ENCODE data around the gene SGCD.
"Not testable (repeated sequence)": the region's sequence is repeated elsewhere in the genome, so short reads cannot be mapped to it uniquely, and the experiment has no call there.

The SGCD gene

DNA sequence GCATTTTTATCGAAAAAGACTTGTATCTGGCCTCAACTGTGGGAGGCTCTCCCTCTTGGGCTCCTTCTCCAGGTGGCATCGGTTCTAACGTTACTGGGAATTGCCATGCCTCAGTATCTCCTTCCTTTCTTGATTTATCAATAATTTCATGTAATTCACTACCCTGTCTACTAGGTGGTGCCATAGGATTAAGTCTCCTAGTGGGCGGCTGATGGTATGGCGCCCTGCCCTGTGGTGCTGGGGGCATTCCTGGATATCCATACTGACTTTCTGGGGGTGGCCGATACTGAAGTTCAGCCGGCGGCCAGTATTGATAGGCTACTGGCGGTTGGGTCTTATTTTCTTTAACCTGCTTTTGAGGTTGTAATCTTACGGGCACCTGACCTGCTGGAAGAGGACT, 337.9 kb downstream of the SGCD start:
- not testable (repeated sequence) for DNase-seq

DNA sequence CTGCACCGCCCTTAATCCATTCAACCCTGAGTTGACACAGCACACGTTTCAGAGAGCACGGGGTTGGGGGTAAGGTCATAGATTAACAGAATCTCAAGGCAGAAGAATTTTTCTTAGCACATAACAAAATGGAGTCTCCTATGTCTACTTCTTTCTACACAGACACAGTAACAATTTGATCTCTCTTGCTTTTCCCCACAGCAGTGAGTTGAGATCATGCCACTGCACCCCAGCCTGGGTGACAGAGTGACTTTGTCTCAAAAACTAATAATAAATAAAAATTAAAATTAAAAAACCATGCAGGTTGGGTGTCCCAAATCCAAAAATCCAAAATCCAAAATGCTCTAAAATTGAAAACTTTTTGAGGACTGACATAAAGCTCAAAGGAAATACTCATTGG, 339.7 kb downstream of the SGCD start:
- DNase-seq = not testable (repeated sequence)

- DNase-seq = no peak
Measured at GRCh38 chr5:156667616-156668015, 340.7 kb downstream of the SGCD start.

DNA sequence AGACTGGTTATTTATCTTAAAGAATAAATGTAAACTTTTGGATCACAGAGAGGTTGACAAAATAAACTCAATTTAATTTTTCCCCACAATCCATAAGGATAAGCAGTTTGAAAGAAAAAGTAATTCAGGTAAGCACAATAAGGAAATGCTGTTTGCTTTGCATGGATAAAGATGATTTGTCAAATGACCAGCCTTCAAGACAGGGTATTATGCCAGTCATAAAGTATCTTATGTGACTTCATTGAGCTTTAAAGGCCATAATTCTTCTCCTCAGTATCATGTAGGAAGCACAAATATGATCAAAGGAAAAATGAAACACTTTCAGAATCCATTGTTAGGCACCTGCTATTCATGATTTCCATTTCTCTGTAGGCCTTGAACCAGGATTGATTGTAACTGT, 342.5 kb downstream of the SGCD start:
- no peak for DNase-seq

GRCh38 chr5:156670615-156671014, 343.7 kb downstream of the SGCD start:
- DNase-seq = no peak

GRCh38 chr5:156675395-156675794, 348.4 kb downstream of the SGCD start:
- no peak for DNase-seq

GRCh38 chr5:156677963-156678362, 351.0 kb downstream of the SGCD start:
- no peak for DNase-seq

DNA sequence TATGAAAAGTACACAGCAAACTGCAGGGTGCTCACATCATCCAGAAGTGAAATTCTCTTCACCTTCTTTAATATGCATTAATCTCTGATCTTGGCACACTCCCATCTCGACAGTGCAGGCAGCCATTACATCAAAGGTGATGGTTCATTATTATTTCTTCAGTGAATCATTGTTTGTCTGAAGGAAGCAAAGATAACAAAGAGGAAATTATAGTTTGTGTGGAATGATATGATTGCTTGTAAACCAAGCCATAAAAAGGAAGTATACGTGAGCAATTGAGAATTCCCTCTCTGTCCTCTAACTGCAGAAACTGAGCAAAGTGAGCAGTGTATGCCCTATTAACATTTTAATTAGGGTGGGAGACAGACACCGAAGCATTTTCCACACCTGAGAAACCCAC, 351.5 kb downstream of the SGCD start:
- no peak for DNase-seq

DNA sequence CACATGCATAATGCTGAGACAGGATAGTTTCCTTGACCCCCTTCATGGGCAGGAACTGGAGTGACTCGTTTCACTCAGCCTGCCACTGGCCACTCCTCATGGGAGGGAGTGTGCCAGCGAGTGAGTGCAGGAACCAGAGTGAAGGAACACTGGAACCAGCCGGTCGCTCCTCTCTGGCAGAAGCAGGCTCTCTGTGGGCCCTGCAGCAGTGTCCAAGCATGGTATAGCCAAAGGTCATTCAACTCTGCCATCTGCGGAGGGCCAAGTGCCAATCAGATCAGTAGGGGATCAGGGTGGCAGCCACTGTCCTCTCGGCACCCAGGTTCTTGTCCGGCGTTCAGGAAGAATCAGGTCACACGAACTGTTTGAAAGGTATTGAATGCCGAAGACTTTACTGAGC, 353.9 kb downstream of the SGCD start:
- no peak for DNase-seq

DNA sequence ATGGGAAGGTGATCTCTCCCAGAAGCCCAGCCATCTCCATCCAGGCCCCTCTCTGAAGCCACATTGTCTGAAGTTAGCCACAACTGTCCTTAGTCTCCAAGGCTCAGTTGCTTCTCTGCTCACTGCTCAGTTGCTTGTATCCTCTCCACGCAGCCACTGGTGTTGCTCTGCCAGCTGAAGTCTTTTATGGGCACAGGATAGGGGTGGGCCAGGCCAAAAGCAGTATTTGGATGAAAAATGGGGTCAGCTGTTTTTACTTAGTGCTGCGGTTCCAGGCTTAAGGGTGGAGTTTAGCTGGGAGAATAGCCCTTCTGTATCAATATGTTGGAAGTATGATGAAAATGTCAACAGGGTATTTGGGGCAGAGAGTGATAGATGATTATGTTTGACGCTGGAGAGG, 354.3 kb downstream of the SGCD start:
- DNase-seq = peak; percentile 43

DNA sequence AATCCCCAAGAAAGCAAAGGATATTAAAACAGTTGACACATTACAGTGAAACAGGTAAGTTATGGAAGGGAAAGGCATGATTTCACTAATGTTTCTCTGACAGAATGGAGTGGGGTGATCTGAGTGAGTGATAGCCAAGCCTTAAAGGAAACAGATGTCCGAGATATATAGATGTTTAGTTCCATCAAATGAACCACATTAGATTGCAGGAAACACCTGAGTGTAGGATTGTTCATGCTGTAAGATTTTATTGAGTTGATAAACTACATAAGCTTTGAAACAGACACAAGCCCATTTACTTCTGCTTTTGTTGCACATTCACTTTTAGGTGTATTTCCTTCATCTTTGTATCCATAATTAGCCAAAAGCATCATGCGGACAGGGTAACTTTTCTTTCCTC, 356.0 kb downstream of the SGCD start:
- no peak for DNase-seq

GRCh38 chr5:156683509-156683908, 356.5 kb downstream of the SGCD start:
- DNase-seq = no peak

GRCh38 chr5:156684216-156684615, 357.3 kb downstream of the SGCD start:
- DNase-seq = no peak

- no peak for DNase-seq
Measured at GRCh38 chr5:156685481-156685880, 358.5 kb downstream of the SGCD start.

- DNase-seq = no peak
Measured at GRCh38 chr5:156686380-156686779, 359.4 kb downstream of the SGCD start.

GRCh38 chr5:156686796-156687195, 359.8 kb downstream of the SGCD start:
- DNase-seq = no peak

DNA sequence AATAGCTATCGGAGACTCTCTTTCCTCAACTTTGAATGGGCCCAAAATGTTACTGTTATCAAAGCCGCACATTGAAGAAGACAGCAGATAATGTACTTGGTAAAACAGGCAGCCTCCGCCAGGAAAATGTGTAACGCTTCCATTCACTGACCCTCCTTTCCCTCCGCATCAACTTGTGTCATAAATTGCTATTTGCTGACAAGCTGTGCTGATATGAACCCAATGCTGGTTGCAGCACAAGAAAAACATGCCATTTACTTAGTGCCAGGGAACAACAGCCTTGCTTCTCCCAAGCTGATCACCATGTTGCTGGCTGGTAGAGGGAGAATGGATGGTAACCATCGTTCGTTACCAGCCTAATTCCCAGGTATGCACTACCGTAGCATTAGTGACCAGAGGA, 360.6 kb downstream of the SGCD start:
- DNase-seq = no peak

- no peak for DNase-seq
Measured at GRCh38 chr5:156691572-156691971, 364.6 kb downstream of the SGCD start.

GRCh38 chr5:156693113-156693512, 366.1 kb downstream of the SGCD start:
- DNase-seq = no peak

DNA sequence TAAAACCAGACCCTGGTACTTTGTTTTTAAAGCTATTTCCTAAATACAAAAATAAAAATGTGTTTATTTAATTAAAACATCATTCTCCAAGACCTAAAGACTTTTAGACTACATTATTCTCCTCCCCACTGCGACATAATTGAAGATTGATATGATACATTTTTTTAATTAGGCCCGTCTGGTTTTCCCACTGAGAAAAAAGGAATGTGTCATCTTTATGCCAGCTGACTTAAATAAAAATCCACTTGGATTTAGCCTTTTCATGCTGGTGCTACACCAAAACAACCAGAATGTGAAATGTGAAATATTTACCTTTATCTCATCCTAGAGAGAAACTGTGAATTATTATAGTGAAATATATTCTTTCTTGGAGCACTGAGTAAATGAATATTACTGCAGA, 367.6 kb downstream of the SGCD start:
- no peak for DNase-seq

DNA sequence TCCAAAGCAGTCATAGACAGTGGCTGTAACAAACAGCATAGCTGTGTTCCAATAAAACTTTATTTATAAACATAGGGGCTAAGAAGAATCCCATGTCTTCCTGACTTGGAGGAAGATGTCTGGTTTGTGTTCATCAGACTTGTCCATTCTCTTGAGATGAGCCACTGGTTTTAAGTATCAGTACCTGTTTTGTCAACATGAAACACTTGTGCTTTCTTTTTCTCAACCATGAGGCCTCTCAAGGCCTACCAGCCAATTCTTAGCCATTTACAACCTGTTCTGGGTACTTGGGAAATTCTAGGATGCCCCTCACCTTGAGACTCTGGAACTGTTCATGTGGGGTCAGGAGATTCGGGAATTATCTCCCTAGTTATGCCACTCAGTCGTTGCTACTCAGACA, 368.8 kb downstream of the SGCD start:
- DNase-seq = no peak

- no peak for DNase-seq
Measured at GRCh38 chr5:156698323-156698722, 371.4 kb downstream of the SGCD start.

DNA sequence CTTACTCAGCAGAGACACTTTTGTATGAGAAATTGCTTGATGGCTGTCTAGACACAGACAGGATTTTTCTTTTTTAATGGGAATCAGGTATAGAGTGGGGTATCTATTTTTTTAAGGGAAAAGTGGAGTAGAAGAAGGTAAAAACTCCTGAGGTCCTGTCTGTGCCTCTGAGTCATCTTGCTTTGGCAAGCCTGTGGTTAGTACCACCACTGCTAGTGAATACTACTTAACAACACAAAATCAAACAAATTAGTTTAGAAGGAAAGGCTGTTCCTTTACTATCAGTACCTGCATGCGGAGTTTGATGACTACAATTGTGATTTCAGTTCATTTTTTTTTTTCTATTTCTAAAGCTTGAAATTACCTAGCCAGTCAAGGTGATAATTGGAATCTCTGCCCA, 372.2 kb downstream of the SGCD start:
- no peak for DNase-seq

DNA sequence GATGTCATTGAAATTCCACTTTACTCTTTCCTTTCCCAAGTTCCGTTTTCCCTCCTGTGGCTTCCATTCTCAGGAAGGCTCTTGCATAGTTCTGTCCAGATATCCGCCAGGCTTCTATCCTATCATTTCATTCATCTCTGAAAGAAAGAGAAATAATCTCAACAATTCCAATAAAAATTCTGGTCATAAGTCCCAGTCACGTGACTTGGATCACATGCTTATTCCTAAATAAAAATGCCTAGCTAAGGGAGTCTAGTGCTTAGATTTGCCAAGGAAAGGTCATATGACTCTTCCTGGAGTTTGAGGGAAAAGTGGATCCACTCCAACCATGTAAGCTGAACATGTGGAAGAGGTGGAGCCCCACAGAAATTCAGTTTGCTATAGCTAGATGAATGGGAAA, 377.2 kb downstream of the SGCD start:
- DNase-seq = no peak

- no peak for DNase-seq
Measured at GRCh38 chr5:156706631-156707030, 379.7 kb downstream of the SGCD start.

DNA sequence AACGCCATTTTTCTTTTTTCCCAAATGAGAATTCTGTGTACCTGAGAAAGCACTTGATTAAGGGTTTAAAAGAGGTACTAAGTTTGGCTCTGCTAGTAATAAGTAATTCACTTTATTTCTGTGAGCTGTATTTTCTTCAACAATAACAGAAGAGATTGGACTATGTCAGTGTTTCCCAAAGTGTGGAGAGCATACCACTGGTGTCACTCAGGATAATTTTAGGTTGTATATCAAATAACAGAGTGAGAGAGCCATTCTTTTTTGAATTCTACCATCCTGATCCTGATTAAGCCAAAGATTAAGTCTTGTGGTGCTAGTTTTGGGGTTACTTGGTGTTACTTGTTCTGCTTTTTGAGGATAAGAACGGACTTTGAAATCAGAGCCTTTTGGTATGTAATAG, 380.8 kb downstream of the SGCD start:
- no peak for DNase-seq
